ENCODE results near the gene SIK2.

GRCh38 chr11:111598559-111598958 is 3.7 kb upstream of the SIK2 start:
- no peak for TF ChIP-seq CTCF (IDR thresholded peaks at IDR 0.05; ENCODE audit: insufficient read depth, low read length)
- no peak for TF ChIP-seq POLR2AphosphoS5 (IDR thresholded peaks at IDR 0.05; ENCODE audit: low read depth)
- no peak for TF ChIP-seq REST (IDR thresholded peaks at IDR 0.05; ENCODE audit: insufficient replicate concordance, low read depth)
- TF ChIP-seq GABPA (IDR thresholded peaks at IDR 0.05; ENCODE audit: low read depth) = no peak
